Activated CD4-positive, CD25-positive, alpha-beta regulatory T cell treated with anti-CD3 and anti-CD28 coated beads, Interleukin-2, amount 50 U/mL, for 24 hours (primary cell): ENCODE data around the gene ZNF423.

Experiments
- ATAC-seq, 2 donors: fragments of 150-1000 bp; cut with Tn5 transposase; one replicate each; pipeline ENCODE4 v1.10.0; 2021; ENCODE audit warnings: mild to moderate bottlenecking in 1 of 2, moderate library complexity in 1 of 2

The ZNF423 gene

DNA sequence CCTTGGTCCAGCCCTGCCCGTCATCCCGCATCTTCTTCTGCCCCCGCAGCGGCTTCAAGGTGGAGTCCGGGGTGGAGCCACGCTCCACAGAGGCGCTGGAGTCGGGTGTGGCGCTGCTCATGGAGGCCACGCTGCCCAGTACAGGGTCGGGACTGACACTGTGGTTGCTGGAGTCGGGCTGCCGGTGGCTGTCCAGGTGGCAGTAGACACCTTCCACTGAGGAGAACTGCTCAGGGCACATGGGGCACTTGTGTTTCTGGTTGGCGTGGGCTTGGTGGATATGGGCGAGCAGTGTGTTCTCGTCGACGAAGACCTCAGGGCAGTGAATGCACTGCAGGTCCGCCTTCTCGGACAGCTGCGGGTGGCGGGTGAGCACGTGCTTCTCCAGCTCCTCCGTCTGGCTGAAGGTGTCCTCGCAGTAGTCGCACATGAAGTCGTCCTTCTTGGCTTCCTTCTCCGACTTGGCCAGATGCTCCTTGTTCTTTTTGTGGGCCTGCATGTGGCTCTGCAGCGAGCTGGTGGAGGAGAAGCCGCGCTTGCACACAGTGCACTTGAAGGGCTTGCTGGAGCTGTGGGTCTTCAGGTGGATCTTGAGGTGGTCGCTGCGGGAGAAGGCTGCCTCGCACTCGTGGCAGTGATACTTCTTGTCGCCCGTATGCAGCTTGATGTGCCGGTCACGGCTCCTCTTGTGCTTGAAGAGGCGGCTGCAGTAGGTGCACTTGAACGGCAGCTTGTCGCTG, 217.8 kb downstream of the ZNF423 start:
- ATAC-seq, result no peak

DNA sequence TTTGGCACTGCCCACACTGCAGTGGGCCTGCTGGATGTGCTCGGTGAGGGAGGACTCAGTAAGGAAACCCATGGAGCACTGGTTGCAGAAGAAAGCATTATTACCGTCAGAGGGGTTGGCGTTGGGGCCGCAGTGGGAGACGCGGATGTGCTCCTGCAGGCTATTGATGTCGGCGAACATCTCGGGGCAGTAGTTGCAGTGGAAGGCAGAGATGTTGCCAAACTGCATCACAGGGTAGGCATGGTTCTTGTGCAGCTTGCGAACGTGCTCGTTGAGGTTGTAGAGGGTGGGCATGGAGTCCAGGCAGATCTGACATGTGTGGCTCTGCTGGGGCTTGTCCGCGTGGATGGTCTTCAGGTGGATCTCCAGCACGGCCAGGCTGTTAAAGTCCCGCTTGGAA, 218.4 kb downstream of the ZNF423 start:
- no peak for ATAC-seq

DNA sequence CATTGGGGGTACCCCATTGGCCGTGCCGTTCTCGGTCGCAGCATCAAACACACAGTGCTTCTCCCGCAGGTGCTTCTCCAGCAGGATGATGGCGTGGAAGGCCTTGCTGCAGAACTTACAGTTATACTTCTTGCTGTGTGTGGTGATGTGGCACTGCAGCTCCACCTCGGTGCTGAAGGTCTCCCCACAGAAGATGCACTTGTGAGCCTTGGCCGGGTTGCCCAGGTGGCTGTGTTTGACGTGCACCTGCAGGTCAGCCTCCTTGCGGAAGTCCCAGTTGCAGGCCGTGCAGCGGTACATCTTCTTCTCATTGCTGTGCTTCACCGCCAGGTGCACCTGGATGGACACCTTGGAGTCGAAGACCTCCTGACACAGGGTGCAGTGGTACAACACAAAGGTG, 219.3 kb downstream of the ZNF423 start:
- no peak for ATAC-seq

DNA sequence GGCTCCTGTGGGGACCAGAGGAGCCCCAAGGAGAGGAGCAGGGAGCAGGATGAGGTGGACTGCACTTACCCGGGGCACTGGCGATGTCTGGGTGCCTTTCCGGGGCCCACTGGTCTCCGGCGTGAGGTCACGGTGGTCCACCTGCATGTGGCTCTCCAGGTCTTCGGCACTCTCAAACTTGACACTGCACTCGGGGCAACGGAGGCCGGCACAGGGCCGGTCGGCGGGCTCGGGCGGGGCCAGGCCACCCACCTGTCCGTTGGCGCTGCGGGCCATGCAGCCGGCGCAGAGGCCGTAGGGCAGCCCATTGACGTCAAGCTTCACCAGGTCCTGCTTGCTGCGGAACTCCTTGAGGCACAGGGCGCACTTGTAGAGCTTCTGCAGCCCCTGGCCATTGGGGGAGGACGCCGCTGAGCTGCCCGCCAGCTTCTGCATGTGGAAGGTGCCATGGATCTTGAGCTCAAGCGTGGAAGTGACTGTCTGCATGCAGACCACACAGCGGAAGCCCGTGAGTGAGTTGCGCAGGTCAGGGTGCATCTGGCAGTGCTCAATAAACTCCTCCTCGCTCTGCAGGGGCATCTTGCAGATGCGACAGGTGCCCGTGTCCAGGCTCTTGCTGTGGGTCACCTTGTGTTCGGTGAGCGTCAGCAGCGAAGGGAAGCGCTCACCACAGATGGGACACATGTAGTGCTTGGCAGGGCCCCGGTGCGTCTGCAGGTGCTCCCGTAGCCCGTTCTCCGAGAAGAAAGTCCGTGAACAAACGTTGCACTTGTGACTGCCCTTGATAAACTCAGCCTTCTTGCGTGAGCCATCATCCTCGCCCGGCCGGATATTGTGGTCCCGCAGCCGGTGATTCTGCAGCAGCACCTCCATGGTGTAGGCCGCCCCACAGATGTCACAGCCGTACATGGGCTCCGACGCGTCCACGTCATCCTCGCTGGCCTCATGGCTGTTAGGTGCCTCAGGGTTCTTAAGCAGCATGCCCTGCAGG, 220.0 kb downstream of the ZNF423 start:
- ATAC-seq, result no peak

DNA sequence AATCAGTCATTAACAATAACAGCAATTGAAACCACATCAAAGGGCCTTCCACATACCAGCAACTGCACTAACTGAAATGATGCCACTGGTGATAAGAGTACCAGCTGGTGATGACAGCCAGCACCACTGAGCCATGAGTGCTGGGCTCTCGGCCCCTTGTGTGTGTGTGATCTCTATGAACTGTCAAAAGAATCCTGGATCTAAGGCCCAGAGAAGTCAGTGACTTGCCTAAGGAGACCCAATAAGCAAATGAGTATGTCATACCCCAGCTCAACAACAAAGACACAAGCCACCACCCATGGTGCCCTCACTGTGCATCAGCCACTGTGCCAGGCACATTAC, 220.9 kb downstream of the ZNF423 start:
- no peak for ATAC-seq

DNA sequence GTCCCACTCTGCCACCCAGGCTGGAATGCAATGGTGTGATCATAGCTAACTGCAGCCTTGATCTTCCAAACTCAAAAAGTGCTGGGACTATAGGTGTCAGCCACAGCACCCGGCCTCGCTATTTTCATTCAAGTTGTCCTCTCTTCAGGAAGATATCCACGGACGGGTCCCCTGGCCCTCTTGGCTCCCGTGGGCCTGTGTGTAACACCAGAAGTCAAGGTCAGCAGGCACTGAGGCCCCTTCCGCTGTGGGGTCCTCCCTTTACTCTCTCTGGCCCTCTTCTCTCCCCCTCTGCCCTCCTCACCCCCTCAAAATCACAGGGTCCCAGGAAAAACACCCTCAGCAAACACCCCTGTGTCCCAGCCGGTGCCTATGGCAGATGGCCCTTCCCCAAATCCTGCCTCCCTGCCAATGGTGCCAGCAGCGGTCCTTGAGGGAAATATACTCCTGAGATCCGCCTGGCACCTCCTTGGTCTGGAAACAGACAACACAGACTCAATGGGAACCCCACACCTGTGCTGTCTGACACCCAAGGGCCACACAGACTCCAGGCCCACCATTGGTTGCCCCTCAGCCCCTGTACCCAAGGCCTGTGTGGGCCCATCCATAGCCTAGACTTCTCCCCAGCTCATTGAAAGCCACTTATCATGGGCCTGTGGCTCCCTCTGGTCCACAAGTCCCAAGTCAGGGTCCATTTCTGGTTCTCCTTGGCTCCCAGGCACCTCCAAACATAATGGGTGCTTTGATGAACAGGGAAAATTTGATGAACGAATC, 221.5 kb downstream of the ZNF423 start:
- no peak for ATAC-seq

DNA sequence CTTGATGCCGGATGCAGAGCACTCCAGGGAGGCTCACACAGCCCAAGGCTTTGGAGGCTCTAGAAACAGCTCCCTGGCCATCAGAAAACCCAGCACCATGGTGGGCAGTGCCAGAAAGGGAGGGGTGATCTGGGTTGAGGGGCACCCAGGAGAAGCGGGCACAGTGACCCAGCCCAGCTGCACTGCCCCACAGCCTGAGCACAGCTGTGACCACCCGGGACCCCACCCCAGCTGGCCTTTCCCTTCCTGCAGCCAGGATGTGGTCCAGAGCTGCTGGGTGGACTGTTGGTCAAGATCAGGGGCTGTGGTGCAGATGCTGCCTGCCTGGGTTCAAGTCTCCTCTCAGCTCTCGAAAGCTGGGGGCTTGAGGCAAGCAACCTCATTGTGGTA, 223.1 kb downstream of the ZNF423 start:
- no peak for ATAC-seq

DNA sequence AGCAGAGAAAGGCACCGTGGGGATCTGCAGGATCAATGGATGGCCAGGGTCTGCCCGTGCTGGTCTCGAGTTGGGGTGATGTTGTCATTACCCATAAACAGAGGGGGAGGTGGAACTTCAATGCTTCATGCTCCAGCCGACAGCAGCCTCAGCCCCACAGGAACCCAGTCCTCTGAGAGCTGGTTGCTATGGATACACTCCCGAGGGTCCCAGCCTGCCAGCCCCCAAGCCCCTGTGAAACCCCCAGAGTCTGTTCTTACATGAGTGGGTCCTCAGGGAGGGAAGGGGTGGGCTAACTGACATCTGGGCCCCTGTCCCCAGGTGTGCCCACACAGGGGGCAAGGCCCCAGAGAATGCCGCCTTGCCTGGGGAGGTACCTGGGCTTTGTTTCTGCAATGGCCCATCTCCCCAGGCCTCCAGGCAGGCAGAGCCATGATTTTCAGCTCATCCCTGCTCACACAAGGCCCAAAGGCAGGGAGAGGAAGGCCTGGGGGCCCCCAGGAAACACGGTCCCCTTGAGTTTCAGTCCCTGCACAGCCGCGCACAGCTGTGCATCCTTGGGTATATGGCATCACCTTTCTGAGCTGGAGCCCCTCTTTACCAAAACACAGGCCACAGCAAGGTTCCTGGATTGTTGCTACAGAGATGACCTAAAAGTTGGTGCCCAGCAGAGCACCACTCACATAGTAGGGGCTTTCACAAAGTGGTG, 223.7 kb downstream of the ZNF423 start:
- no peak for ATAC-seq

DNA sequence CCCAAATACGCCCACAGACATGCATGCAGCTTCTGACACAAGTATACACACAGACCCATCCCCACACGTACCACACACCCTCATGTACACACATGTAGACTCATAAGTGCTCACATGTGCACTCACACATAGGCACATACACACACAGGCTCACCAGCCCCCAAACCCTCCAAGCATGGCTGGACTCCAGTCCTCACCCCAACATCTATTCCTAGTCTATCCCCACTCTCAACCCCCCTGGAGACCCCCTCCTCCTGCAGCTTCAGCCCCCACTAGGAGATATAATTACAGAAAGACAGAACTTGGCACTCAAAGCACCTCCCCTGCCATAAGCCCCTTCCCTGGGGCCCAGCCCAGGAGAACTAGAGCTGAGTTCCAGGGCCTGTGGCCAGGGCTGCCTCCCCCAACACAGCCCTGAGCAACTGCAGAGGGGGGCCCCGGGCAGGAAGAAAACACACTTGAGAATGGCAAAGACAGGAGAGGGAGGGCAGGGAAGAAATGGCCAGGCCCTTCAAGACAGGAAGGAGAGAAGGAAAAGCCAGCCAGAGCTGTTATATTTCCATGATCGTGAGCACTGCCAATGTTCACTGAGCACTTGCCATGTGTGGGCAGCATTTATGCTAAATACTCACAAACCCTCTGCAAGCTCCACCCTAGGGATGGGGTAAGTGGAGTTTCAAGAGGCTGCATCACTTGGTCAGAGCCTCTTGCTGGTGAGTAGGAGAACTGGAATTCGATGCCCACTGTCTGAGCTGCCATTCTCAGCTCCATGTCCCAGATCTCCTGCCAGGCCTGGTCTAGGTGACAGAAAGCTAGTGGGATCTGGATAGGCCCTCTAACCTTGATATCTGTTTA, 224.5 kb downstream of the ZNF423 start:
- no peak for ATAC-seq

DNA sequence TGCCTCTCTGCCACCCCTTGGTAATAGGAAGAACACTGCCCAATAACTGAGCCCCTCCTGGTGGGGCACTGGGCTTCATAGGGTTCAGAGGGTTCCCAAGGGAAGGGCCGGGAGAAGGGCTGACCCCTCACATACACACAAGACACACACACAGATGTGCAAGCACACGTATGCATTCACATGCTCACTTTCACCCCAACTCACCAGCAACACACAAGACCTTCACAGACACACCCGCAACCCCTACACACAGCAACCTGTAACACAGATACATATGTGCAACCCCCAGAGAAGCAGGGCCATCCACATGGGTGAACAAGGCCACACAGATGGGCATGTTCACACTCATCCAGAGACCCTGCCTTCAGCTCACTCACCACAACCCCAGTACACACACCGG, 225.1 kb downstream of the ZNF423 start:
- no peak for ATAC-seq

DNA sequence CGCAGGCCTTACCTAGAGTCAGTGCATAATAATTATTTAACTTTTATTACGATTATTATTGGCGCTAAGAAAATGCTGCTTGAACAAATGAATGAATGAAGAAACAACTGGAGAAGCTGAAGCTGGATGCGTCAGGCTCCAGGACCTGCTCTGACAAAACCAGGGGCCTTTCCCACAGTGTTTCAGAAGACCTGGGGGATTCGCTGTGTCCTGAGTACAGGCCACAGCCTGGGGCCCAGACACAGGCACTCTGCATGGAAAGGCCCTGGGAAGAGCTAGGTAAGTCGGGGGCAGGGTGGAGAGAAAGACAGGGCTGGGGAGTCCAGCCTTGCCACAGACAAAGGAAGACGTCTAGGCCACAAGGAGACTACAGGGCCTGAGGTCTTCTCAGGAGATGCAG, 226.1 kb downstream of the ZNF423 start:
- no peak for ATAC-seq

DNA sequence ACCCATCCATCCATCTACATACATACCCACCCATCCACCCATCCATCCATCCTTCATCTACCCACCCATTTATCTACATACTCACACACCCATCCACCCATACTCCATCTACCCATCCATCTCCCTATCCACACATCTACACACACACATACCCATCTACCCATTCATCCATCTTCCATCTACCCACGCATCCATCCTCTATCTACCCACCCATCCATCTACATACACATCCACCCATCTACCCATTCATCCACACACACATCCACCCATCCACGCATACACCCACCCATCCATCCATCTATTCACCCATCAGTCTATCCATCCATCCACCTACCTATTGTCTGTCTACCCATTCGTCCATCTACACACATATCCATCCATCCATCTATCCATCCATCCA, 227.8 kb downstream of the ZNF423 start:
- ATAC-seq, result no peak

DNA sequence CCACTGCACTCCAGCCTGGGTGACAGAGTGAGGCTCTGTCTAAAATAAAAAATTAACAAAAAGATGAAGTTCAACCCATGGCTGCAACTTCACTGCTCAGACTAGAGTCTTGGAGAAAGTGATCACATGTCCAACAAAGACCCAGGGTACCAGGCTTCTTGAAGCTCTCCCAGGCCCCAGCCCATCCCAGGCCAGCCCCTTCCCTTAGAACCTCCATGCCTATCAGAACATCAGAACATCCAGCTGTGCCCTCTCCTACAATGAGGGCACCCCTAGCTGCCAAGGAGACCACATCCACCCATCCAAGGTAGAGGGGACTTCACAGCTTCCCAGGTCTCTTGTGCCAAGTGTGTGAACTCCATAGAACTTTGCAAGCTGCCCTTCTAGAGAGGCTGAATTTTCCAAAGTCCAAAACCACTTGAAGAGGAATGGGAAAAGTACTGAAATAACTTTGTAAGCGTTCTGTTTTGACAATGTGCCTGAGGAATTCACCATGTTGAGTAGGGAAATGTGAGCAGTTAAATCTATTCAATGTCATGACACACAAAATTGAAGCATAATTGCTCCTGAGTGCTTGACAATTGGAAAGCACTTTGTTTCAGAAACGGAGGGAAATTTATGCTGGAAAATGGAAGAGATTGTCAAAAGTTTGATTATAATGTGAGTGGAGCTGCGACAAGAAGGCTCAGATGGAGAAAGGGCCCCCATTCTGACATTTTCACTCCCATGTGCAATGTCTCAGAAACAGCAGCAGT, 230.4 kb downstream of the ZNF423 start:
- ATAC-seq, result no peak

DNA sequence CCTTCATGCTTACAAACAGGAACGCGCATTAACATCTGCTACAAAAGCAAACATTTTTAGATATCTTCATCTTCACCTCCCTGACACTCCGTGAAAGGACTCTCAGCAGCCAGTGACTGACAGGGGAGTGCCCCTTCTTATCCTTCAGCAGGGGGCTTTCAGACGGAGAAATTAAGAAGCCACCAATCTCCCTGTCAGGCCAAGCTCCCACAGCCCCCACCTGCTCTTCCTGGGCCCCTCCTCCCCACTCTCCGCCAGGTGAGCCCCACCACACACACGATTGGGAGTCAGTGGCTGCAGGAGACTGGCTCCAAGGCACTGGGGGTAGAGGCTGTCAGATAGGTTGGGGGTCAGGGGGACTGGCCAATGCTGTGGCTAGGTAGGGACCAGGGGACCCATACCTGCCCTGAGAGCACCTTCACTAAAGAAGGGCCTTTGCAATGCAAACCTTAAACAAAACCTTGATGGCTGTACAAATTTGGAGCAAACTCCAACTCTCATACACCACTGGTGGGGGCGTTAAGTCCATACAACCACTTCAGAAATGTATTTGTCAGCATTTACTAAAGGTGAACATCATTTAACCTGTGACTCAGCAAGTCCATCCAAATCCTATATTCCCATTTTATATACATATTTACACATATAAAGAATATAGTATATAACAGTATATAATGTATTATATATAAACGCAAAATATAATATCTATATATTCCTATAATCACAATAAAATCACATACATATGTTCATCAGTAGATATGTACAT, 232.2 kb downstream of the ZNF423 start:
- no peak for ATAC-seq

DNA sequence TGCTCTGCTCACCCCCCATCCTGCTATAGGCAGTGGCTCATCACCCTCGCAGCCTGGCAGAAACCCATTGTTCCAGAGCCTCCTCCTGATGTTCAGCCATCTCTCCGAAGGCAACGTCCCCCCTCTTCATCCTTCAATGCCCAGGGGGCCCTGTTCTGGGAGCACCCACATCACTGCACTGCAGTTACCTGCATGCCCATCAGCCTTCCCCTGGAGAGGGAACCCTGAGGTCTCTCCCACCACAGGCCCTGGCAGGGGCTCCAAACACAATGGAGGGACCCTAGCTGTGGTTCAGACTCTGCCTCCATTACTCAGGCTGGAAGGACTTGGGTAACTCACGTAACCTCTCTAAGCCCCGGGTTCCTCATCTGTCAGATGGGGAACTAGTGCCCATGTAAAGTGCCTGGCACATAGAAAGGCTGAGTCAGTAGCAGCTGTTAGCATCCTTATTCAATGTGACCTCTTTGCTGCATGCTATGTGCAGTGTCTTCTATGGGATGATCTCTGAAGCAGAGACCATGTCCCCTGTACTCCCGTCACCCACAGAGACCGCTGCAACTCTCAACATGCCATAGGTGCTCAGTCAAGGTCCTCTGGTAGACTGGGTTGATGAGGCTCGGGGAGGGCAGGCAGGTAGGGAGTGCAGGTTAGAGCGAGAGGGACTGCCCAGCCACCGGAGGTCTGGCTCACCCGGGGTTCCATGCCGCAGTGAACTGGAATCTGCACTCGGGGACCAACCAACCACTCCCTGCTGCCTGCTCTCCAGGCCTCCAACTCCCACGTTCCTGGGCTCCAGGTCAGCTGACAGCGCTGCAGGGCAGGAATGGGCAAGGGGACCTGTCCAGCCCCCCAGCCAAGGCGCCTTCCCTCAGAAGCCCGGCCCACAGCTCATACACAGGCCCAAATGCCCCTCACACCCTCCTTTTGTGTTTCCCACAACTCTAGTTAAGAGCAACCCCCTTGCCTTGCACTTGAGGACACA, 233.2 kb downstream of the ZNF423 start:
- ATAC-seq, result no peak

DNA sequence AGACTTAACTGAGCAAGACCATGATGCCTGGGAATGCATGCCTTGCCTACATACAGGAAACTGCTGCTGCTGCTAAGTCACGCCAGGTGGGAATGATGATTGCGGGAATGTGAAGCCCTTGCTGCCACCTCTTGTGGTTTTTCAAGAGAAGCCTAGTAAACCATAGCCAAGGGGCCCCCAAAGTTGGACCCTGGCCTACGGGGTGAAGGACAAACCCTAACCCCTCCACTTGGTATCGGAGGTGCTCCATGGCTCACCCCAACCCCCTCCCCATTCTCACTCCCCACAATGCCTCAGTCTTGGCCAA, 233.9 kb downstream of the ZNF423 start:
- ATAC-seq, result no peak

DNA sequence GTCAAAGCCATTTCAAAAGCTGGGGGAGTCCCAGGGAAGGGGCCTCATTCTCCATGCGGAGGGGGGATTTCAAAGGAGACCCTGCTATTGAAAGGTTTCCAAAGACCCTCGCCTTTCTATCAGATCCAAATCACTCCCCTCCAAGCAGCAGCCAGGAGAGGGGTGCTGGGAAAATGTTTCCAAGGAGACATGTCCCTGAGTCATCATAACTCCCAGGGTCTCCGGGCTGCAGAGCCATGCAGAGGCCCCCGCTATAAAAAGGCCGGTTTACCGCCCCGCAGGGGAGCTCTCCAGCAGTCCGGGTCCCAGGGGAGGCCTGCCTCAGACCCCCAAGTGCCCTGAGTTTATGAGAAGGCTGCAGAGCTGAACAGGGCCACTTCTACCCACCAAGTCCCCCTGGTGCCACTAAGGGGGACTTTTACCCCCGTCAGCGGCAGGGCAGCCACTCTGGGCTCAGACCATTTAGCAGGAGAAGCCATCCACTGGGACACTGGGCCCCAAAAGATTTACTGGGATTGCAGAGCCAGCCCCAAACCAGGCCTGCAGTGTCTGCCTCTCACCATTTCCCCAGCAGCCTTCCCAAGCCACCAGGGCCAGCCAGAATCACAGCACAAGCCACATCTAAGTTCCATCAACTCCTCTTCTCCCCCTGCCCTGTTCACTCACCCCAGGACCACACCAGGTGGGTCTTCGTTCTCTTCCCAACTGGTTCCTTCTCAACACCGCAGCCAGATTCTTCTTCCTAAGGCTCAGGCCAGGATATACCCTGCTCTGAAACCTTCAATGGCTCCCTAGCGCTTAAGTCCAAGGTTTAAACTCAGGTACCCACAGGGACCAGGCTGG, 234.4 kb downstream of the ZNF423 start:
- ATAC-seq, result no peak

DNA sequence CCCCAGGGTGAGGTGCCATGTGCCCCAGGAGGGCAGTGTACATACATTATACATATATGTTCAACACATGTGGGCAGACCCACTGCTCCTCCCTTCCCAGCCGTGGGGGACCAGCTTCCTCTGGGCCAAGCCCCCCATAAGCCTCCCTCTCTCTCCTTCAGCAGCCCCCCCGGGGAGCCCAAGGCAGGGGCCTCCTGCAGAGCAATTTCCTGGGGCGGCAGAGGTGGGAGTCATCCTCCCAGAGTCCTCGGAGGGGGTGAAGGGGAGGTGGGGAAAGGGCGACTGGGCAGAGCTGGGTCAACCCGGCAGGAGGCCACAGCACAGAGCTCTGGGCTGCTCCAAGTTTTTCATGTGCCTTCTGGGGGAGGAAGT, 235.1 kb downstream of the ZNF423 start:
- no peak for ATAC-seq
